Keratinocyte (primary cell): ENCODE results near the gene TGM4. TPM values are rescaled to one million over a fixed set of nuclear protein-coding genes. Genes with fewer than 3 reads are reported as not detected.
A peak's percentile ranks its signal among the peaks of the same experiment; 100 is the strongest.

ENCODE experiments used
- DNase-seq: peaks from one replicate; pipeline ENCODE4 v3.0.0-alpha.2; 2011; ENCODE audit warnings: low read depth, missing footprints, low spot score
- FAIRE-seq: peaks from 2 replicates; lab custom pipeline; 2011; peaks lifted over from hg19 to GRCh38; lab: Jason Lieb, UNC
- H2AFZ ChIP-seq: 2 replicates; pipeline ENCODE4 v1.6.0; 2012; ENCODE audit warnings: low read length, control low read depth, inconsistent platforms; ENCODE audit not compliant: control insufficient read depth
- H3K27ac ChIP-seq: 2 replicates; pipeline ENCODE4 v1.5.1; 2011; ENCODE audit warnings: low read length; ENCODE audit not compliant: control insufficient read depth, insufficient read depth
- H3K27me3 ChIP-seq: 3 replicates; pipeline ENCODE4 v1.6.0; 2011; ENCODE audit warnings: low read length; ENCODE audit not compliant: control insufficient read depth, insufficient read depth; ENCODE audit errors: extremely low read depth
- H3K36me3 ChIP-seq, 2 experiments: 2 replicates in 1 of 2; 3 replicates in 1 of 2; pipeline ENCODE4 v1.5.1; 2011; ENCODE audit warnings: low read length in 2 of 2, mild to moderate bottlenecking in 1 of 2; ENCODE audit not compliant: control insufficient read depth in 2 of 2, insufficient read depth in 2 of 2; ENCODE audit errors: extremely low read depth in 1 of 2
- H3K4me1 ChIP-seq: 3 replicates; pipeline ENCODE4 v1.5.1; 2011; ENCODE audit warnings: low read length; ENCODE audit not compliant: control insufficient read depth, insufficient read depth; ENCODE audit errors: extremely low read depth
- H3K4me2 ChIP-seq: 3 replicates; pipeline ENCODE4 v1.6.0; 2011; ENCODE audit warnings: low read depth, low read length; ENCODE audit not compliant: control insufficient read depth, insufficient read depth; ENCODE audit errors: extremely low read depth
- H3K4me3 ChIP-seq, 3 experiments: fragments of 200-600 bp in 1 of 3; sonication (generic) in 1 of 3; 2 replicates in 2 of 3; 3 replicates in 1 of 3; pipeline ENCODE4 v1.5.1; 2011 to 2016; ENCODE audit warnings: low read length in 3 of 3, mild to moderate bottlenecking in 3 of 3, control low read depth in 2 of 3, inconsistent platforms in 1 of 3, low read depth in 1 of 3, mixed read lengths in 1 of 3, mixed run types in 1 of 3, moderate library complexity in 1 of 3; ENCODE audit not compliant: control insufficient read depth in 2 of 3, insufficient read depth in 2 of 3; ENCODE audit errors: extremely low read depth in 1 of 3
- H3K79me2 ChIP-seq: 2 replicates; pipeline ENCODE4 v1.6.0; 2012; ENCODE audit warnings: low read length; ENCODE audit not compliant: control insufficient read depth, insufficient read depth
- H3K9ac ChIP-seq: 3 replicates; pipeline ENCODE4 v1.6.0; 2011; ENCODE audit warnings: low read length; ENCODE audit not compliant: control insufficient read depth, insufficient read depth; ENCODE audit errors: extremely low read depth
- H3K9me1 ChIP-seq: 3 replicates; pipeline ENCODE4 v1.6.0; 2011; ENCODE audit warnings: low read length; ENCODE audit not compliant: control insufficient read depth, insufficient read depth; ENCODE audit errors: extremely low read depth
- H3K9me3 ChIP-seq: 2 replicates; pipeline ENCODE4 v1.5.1; 2012; ENCODE audit warnings: low read depth, low read length; ENCODE audit not compliant: control insufficient read depth
- H4K20me1 ChIP-seq: 3 replicates; pipeline ENCODE4 v1.6.0; 2011; ENCODE audit warnings: low read length; ENCODE audit not compliant: control insufficient read depth, insufficient read depth; ENCODE audit errors: extremely low read depth
- EZH2 ChIP-seq: IDR thresholded peaks from one replicate; pipeline ENCODE4 v1.6.1; 2012; ENCODE audit warnings: inconsistent platforms, mild to moderate bottlenecking, low read length, moderate library complexity
- dilution Hi-C: fragments of 300-500 bp; cut with MboI; formaldehyde crosslinking; loops from one replicate; pipeline ENCODE4 v1.7.0; 2020; ENCODE audit warnings: low sequenced_read_pairs; ENCODE audit not compliant: extremely low pct_ligation_motif_present
- polyA minus RNA-seq, 3 experiments: library from RNA; depleted of rRNA, polyadenylated mRNA; stranded (reverse); fragments of >200 nt; gene quantifications; 1 replicate in 1 of 3; 2 replicates in 1 of 3; 3 replicates in 1 of 3; pipeline ENCODE4 v1.2.3, GENCODE V29; 2011
- polyA plus RNA-seq, 5 experiments: library from polyadenylated mRNA; depleted of rRNA in 3 of 5; stranded (reverse) in 3 of 5; stranded (forward) in 1 of 5; unstranded in 1 of 5; fragments of >200 nt; gene quantifications; 1 replicate in 1 of 5; 2 replicates in 3 of 5; 3 replicates in 1 of 5; pipeline versions ENCODE4 v1.2.1 to v1.2.3, GENCODE V29; 2011 to 2012; ENCODE audit warnings: missing spikeins in 2 of 5, low read depth in 1 of 5, low replicate concordance in 1 of 5
- TF ChIP-seq, protein P1 (sequence below), 3 experiments: IDR thresholded peaks in 1 of 3; conservative IDR thresholded peaks in 1 of 3; optimal IDR thresholded peaks in 1 of 3; 2 replicates in 2 of 3; 3 replicates in 1 of 3; pipeline versions ENCODE3 to v1.5.1; 2011; ENCODE audit warnings: low read length in 3 of 3, mild to moderate bottlenecking in 3 of 3, moderate library complexity in 2 of 3, control low read depth in 1 of 3, inconsistent platforms in 1 of 3; ENCODE audit not compliant: insufficient read depth in 2 of 3; ENCODE audit errors: extremely low read depth in 1 of 3

The TGM4 gene
- 1.3 to 2.2 TPM (median 1.3 TPM) in 3 replicates for polyA plus RNA-seq
- 0.20 TPM for polyA plus RNA-seq (2011; ENCODE audit: low read depth)
- polyA plus RNA-seq (2011; cell fraction: cytosol; rRNA removed) = 1.4 and 2.0 TPM in 2 replicates
- 1.6 TPM in 2 replicates for polyA plus RNA-seq (2011; cell fraction: nucleus; rRNA removed)
- polyA plus RNA-seq (2012; ENCODE audit: low replicate concordance) = 0.58 and 1.2 TPM in 2 replicates
- 1.4 to 3.1 TPM (median 1.4 TPM) in 3 replicates for polyA minus RNA-seq
- 0.96 TPM for polyA minus RNA-seq (2011; cell fraction: cytosol; rRNA and poly(A)+ RNA removed)
- polyA minus RNA-seq (2011; cell fraction: nucleus; rRNA and poly(A)+ RNA removed) = 1.3 and 2.5 TPM in 2 replicates

DNA sequence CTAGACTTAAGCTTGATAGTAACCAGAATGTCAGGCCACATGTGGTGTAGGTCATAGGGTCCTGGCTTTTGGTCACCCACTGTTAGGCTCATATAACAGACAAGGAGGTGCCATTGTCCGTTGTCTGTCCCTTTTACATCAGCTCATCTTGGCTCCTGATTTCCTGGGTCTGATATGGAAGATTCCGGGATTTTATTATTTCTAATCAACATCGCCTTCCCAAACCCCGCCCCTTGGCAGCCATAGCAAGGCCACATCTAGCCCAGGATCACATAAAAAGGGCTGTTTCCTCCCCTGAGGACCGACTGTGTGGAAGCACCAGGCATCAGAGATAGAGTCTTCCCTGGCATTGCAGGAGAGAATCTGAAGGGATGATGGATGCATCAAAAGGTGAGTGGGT, at the start of gene TGM4:
TSS of gene TGM4 (plus strand) at position 301 of the 400 bp plus-strand sequence. CDS start at position 372, 71 bp downstream.
- H3K4me1 ChIP-seq = no peaks in the 10 kb centered on the region
- no peaks in the 10 kb centered on the region for H3K9me1 ChIP-seq
- no peak within 1 kb of the TSS for H3K27ac ChIP-seq
- no peaks in the 10 kb centered on the region for H4K20me1 ChIP-seq
- no peak within 1 kb of the TSS for H2AFZ ChIP-seq
- no peak within 1 kb of the TSS for H3K4me3 ChIP-seq
- DNase-seq = no peak
- no peaks in the 10 kb centered on the region for H3K36me3 ChIP-seq
- H3K27me3 ChIP-seq = no peaks in the 10 kb centered on the region
- H3K9ac ChIP-seq = no peak within 1 kb of the TSS
- dilution Hi-C loops = no loop called here
- H3K79me2 ChIP-seq = no peaks in the 10 kb centered on the region
- H3K9me3 ChIP-seq = no peaks in the 10 kb centered on the region
- no peak for TF ChIP-seq EZH2
- TF ChIP-seq, protein P1, sequence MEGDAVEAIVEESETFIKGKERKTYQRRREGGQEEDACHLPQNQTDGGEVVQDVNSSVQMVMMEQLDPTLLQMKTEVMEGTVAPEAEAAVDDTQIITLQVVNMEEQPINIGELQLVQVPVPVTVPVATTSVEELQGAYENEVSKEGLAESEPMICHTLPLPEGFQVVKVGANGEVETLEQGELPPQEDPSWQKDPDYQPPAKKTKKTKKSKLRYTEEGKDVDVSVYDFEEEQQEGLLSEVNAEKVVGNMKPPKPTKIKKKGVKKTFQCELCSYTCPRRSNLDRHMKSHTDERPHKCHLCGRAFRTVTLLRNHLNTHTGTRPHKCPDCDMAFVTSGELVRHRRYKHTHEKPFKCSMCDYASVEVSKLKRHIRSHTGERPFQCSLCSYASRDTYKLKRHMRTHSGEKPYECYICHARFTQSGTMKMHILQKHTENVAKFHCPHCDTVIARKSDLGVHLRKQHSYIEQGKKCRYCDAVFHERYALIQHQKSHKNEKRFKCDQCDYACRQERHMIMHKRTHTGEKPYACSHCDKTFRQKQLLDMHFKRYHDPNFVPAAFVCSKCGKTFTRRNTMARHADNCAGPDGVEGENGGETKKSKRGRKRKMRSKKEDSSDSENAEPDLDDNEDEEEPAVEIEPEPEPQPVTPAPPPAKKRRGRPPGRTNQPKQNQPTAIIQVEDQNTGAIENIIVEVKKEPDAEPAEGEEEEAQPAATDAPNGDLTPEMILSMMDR (optimal IDR thresholded peaks at IDR 0.05 in 1 of 3, IDR thresholded peaks at IDR 0.05 in 1 of 3, conservative IDR thresholded peaks at IDR 0.05 in 1 of 3; ENCODE audit: extremely low read depth in 1 of 3, insufficient read depth in 2 of 3, low read length in 3 of 3) = no peak
- no peak within 1 kb of the TSS for H3K4me2 ChIP-seq
- FAIRE-seq = no peak

DNA sequence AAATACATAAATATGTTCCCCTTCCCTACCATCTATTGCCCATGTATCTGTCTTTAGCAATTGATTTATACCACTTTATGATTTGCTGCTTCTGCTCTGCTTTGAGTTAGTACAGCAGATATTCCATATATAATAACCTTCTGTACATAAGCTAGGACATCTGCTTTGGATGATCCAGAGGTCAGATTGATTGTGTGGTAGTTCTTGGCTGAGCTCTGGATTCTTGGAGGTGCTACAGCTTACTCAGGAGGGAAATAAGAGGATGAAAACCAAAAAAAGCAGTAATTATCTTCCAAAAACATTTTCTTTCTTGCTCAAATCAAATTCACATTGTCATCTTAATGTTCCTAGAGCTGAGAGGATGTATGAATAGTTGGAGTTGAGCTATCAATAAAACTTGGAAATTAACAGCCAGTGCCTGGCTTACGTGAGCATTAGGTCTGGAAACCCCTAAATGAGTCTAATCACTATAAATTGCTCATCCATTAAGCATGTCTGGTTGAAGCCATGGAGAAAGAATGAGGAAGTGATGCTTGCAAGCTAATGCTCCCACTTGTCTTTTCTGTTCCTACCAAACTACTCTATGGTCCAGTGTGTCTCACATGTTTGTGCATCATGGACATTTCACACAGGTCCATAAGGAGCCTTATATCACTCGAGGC, 49.0 kb upstream of the TGM4 start:
- peak overlapping the region; percentile 17 for H2AFZ ChIP-seq
- DNase-seq (peak; percentile 9), FAIRE-seq (peak; percentile 53)
- H3K9me1 ChIP-seq = no peaks in the 10 kb centered on the region
- no peak overlapping the region for H3K4me3 ChIP-seq
- no peaks in the 10 kb centered on the region for H3K79me2 ChIP-seq
- peaks cover 9% of the 10 kb centered on the region for H3K4me1 ChIP-seq
- dilution Hi-C loops = no loop called here
- no peaks in the 10 kb centered on the region for H3K36me3 ChIP-seq
- no peaks in the 10 kb centered on the region for H3K27me3 ChIP-seq
- no peaks in the 10 kb centered on the region for H4K20me1 ChIP-seq
- TF ChIP-seq EZH2 = no peak
- TF ChIP-seq, protein P1 (optimal IDR thresholded peaks at IDR 0.05 in 1 of 3, IDR thresholded peaks at IDR 0.05 in 1 of 3, conservative IDR thresholded peaks at IDR 0.05 in 1 of 3; ENCODE audit: extremely low read depth in 1 of 3, insufficient read depth in 2 of 3, low read length in 3 of 3) = no peak
- no peak overlapping the region for H3K4me2 ChIP-seq
- no peaks in the 10 kb centered on the region for H3K9me3 ChIP-seq
- H3K9ac ChIP-seq = no peak overlapping the region
- peak overlapping the region; percentile 36 for H3K27ac ChIP-seq
